ENCODE results near the gene GOLGA2. TPM values are rescaled to one million over a fixed set of nuclear protein-coding genes. Genes with fewer than 3 reads are reported as not detected.
A peak's percentile ranks its signal among the peaks of the same experiment; 100 is the strongest.
"Not testable (repeated sequence)": the region's sequence is repeated elsewhere in the genome, so short reads cannot be mapped to it uniquely, and the experiment has no call there.

Gene GOLGA2
- total RNA-seq, 1 donor from 2014 or later, result 160 TPM

GRCh38 chr9:128244091-128244836 lies 31.5 kb downstream of the GOLGA2 start:
- no peak for DNase-seq (ENCODE audit: low read depth)

- no peak for DNase-seq (ENCODE audit: low read depth)
Measured at GRCh38 chr9:128243215-128244018, 32.4 kb downstream of the GOLGA2 start.

- no peak for DNase-seq (ENCODE audit: low read depth)
Measured at GRCh38 chr9:128242828-128243214, 33.0 kb downstream of the GOLGA2 start.

GRCh38 chr9:128242124-128242523 lies 33.7 kb downstream of the GOLGA2 start:
- DNase-seq (ENCODE audit: low read depth), result no peak

- no peak for DNase-seq (ENCODE audit: low read depth)
Measured at GRCh38 chr9:128233817-128234406, 41.9 kb downstream of the GOLGA2 start.

- no peak for DNase-seq (ENCODE audit: low read depth)
Measured at GRCh38 chr9:128232528-128233428, 43.0 kb downstream of the GOLGA2 start.

- DNase-seq (ENCODE audit: low read depth), result no peak
Measured at GRCh38 chr9:128231638-128232527, 43.9 kb downstream of the GOLGA2 start.

- not testable (repeated sequence) for DNase-seq (ENCODE audit: low read depth)
Measured at GRCh38 chr9:128230897-128231296, 44.9 kb downstream of the GOLGA2 start.

GRCh38 chr9:128226412-128226801 lies 49.4 kb downstream of the GOLGA2 start:
- DNase-seq (ENCODE audit: low read depth), result no peak

- DNase-seq (ENCODE audit: low read depth), result no peak
Measured at GRCh38 chr9:128225770-128226411, 49.9 kb downstream of the GOLGA2 start.

GRCh38 chr9:128224877-128225276 lies 50.9 kb downstream of the GOLGA2 start:
- no peak for DNase-seq (ENCODE audit: low read depth)

GRCh38 chr9:128222880-128223670 lies 52.7 kb downstream of the GOLGA2 start:
- no peak for DNase-seq (ENCODE audit: low read depth)

GRCh38 chr9:128222026-128222425 lies 53.8 kb downstream of the GOLGA2 start:
- no peak for DNase-seq (ENCODE audit: low read depth)

GRCh38 chr9:128219831-128220230 lies 56.0 kb downstream of the GOLGA2 start:
- DNase-seq (ENCODE audit: low read depth), result no peak

GRCh38 chr9:128218518-128219389 lies 57.1 kb downstream of the GOLGA2 start:
- DNase-seq (ENCODE audit: low read depth), result peak; percentile 79

- DNase-seq (ENCODE audit: low read depth), result no peak
Measured at GRCh38 chr9:128218172-128218517, 57.7 kb downstream of the GOLGA2 start.

GRCh38 chr9:128216781-128217553 lies 58.8 kb downstream of the GOLGA2 start:
- DNase-seq (ENCODE audit: low read depth), result peak; percentile 34

Data from myocyte (in vitro differentiated cells).